ENCODE data around the gene TRAF3IP3. TPM values are rescaled to one million over a fixed set of nuclear protein-coding genes. Genes with fewer than 3 reads are reported as not detected.

Gene TRAF3IP3
- total RNA-seq, 4 donors from 2014 or later: 1.6 to 3.1 (median 2.0) TPM; not detected in 1

DNA sequence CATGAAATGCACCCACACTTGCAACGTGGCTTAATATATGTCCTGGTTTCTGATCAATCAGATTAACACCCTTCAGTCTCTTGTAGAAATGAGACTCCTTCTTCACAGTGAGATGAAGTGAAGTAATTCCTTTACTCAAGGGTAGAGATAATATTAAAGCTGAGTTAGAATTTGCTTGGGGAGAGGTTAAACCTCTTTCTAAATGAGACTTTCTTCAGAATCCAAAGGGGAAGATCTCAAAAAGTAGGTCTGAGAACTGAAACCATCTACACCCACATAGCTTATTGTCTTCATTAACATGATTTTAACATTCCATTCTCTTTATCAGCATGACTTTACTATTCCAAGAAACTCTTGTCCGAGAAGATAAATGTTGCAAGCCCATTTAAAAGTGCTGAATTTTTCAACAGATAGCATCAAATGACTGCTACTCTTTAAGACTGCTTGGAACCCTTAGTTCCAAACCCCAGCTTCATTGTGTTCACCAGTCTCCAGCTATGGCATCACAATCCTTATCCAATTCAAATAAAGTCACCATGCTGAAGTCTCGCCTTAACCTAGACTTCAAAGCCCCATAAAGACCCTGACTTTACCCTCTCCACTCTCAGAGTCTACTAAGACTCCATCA, 19.2 kb upstream of the TRAF3IP3 start:
- Histone ChIP-seq H3K27ac (no peak overlapping the region), H3K36me3 (no peaks in the 10 kb centered on the region), H3K4me1 (peaks cover 9% of the 10 kb centered on the region), H3K27me3 (no peaks in the 10 kb centered on the region), H3K4me3 (no peak overlapping the region), H3K9me3 (no peaks in the 10 kb centered on the region)
- DNase-seq (ENCODE audit: low spot score in 2 of 2): no peak
- no peak for TF ChIP-seq EP300 (IDR thresholded peaks at IDR 0.05)
- TF ChIP-seq, protein P1, sequence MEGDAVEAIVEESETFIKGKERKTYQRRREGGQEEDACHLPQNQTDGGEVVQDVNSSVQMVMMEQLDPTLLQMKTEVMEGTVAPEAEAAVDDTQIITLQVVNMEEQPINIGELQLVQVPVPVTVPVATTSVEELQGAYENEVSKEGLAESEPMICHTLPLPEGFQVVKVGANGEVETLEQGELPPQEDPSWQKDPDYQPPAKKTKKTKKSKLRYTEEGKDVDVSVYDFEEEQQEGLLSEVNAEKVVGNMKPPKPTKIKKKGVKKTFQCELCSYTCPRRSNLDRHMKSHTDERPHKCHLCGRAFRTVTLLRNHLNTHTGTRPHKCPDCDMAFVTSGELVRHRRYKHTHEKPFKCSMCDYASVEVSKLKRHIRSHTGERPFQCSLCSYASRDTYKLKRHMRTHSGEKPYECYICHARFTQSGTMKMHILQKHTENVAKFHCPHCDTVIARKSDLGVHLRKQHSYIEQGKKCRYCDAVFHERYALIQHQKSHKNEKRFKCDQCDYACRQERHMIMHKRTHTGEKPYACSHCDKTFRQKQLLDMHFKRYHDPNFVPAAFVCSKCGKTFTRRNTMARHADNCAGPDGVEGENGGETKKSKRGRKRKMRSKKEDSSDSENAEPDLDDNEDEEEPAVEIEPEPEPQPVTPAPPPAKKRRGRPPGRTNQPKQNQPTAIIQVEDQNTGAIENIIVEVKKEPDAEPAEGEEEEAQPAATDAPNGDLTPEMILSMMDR (IDR thresholded peaks at IDR 0.05): no peak
- TF ChIP-seq POLR2A (IDR thresholded peaks at IDR 0.05): no peak
- no peak for TF ChIP-seq POLR2AphosphoS5 (IDR thresholded peaks at IDR 0.05)
- WGBS: 73% methylated on average over 3 of the region's 3 CpGs

DNA sequence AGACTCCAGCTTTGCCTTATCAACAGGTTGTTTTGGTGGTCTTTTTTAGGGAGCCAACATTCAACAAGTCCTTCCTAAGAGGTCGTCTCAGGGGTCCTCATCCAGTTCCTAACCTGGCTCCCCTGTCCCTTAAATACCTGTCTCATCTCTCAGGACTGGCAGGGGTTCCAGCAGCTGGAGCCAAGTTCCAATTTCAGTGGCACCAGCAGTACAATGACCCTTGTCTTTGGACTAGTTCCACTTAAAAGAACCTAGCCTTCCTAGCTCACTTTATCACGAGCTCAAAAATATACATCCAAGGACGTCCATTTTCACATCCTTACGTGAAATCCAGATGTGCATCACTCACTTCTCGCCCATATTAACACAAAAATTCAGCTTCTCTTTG, 18.7 kb upstream of the TRAF3IP3 start:
- TF ChIP-seq POLR2A (IDR thresholded peaks at IDR 0.05) (no peak), EP300 (IDR thresholded peaks at IDR 0.05) (no peak), POLR2AphosphoS5 (IDR thresholded peaks at IDR 0.05) (no peak)
- TF ChIP-seq, protein P1 (IDR thresholded peaks at IDR 0.05): no peak

DNA sequence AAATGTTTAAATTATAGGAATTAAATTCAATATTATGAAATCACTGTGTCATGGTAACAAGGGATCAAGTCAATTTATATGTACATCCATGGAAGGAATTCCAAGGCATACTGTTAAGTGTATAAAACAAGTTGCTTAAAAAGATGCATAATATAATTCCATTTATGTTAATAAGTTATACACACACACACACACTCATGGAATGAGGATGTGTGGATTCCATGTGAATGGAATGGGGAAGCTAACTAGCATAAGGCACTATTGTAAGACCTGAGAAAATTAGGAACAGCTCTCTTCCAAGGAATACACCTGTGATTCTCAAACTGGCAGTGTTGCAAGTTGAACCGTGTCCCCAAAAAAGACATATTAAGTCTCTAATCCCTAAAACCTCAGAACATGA, 17.6 kb upstream of the TRAF3IP3 start:
- WGBS: 63% methylated on average over 1 of the region's 1 CpG
- no peak overlapping the region for H3K27ac ChIP-seq
- TF ChIP-seq POLR2A (IDR thresholded peaks at IDR 0.05) (no peak), EP300 (IDR thresholded peaks at IDR 0.05) (no peak), POLR2AphosphoS5 (IDR thresholded peaks at IDR 0.05) (no peak)
- TF ChIP-seq, protein P1 (IDR thresholded peaks at IDR 0.05): no peak
- no peak overlapping the region for H3K4me3 ChIP-seq
- H3K4me1 ChIP-seq: peaks cover 5% of the 10 kb centered on the region
- no peak for DNase-seq (ENCODE audit: low spot score in 2 of 2)
- no peaks in the 10 kb centered on the region for H3K36me3 ChIP-seq
- no peaks in the 10 kb centered on the region for H3K9me3 ChIP-seq
- no peaks in the 10 kb centered on the region for H3K27me3 ChIP-seq

More for the DNA sequence above, 18.7 kb upstream of the TRAF3IP3 start:
- 89% methylated on average over 5 of the region's 5 CpGs for WGBS
- Histone ChIP-seq H3K36me3 (no peaks in the 10 kb centered on the region), H3K27me3 (no peaks in the 10 kb centered on the region), H3K4me3 (no peak overlapping the region), H3K4me1 (peaks cover 9% of the 10 kb centered on the region), H3K9me3 (no peaks in the 10 kb centered on the region), H3K27ac (no peak overlapping the region)
- no peak for DNase-seq (ENCODE audit: low spot score in 2 of 2)

DNA sequence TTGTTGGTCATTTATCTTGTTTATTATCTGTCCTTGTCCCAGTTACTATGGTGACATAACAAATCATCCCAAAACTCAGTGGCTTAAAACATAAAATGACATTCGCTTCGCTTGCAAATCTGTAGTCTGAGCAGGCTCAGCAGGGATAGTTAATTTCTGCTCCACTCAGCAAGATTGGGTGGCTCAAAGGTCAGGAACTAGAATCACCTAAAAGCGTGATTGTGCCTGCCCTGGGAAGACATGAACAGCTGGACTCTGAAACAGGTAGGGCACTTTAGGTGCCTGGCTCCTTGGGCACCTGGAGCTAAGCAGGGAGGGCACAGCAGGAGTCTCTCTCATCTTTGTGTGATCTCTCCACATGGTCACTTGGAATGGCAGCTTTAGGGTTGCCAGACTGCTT, 14.7 kb upstream of the TRAF3IP3 start:
- no peak for TF ChIP-seq POLR2A (IDR thresholded peaks at IDR 0.05)
- TF ChIP-seq POLR2AphosphoS5 (IDR thresholded peaks at IDR 0.05): no peak
- TF ChIP-seq EP300 (IDR thresholded peaks at IDR 0.05): no peak
- TF ChIP-seq, protein P1 (IDR thresholded peaks at IDR 0.05): no peak
- no peaks in the 10 kb centered on the region for H3K27me3 ChIP-seq
- H3K9me3 ChIP-seq: no peaks in the 10 kb centered on the region
- 94% methylated on average over 3 of the region's 3 CpGs for WGBS
- H3K27ac ChIP-seq: no peak overlapping the region
- DNase-seq (ENCODE audit: low spot score in 2 of 2): no peak
- H3K4me3 ChIP-seq: no peak overlapping the region
- no peaks in the 10 kb centered on the region for H3K4me1 ChIP-seq
- no peaks in the 10 kb centered on the region for H3K36me3 ChIP-seq

DNA sequence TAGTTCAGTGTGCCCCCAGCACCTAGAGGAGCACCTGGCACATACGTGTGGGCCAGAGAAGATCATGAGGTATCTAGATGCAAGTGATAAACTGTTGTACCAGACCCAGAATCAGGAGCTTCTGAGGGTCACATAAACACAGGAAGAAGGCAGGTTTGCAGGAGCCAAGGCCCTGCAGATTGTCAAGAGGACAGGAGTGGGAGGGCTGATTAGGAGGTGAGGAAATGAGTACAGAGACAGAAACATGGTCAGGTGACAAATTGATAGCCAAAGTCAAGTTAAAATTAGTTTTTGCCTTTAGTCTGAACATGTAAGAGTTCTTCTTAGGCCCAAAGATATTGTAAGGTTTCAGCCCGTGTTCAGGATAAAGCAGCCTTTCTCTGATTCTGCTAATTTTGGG, 14.0 kb upstream of the TRAF3IP3 start:
- Histone ChIP-seq H3K36me3 (no peaks in the 10 kb centered on the region), H3K4me3 (no peak overlapping the region), H3K4me1 (peaks cover 2% of the 10 kb centered on the region), H3K27ac (no peak overlapping the region), H3K9me3 (no peaks in the 10 kb centered on the region), H3K27me3 (no peaks in the 10 kb centered on the region)
- DNase-seq (ENCODE audit: low spot score in 2 of 2): no peak
- 67% methylated on average over 2 of the region's 2 CpGs for WGBS
- TF ChIP-seq POLR2A (IDR thresholded peaks at IDR 0.05): no peak
- TF ChIP-seq POLR2AphosphoS5 (IDR thresholded peaks at IDR 0.05): no peak
